GM18499 (cell line): ENCODE results near the gene KIAA1671.
"Not testable (repeated sequence)": the region's sequence is repeated elsewhere in the genome, so short reads cannot be mapped to it uniquely, and the experiment has no call there.

Experiments
- ATAC-seq: cut with Tn5 transposase; IDR thresholded peaks from one replicate; pipeline ENCODE4 v1.9.1; 2021; ENCODE audit warnings: moderate number of reproducible peaks; ENCODE audit not compliant: insufficient read depth, unreplicated experiment

The KIAA1671 gene

DNA sequence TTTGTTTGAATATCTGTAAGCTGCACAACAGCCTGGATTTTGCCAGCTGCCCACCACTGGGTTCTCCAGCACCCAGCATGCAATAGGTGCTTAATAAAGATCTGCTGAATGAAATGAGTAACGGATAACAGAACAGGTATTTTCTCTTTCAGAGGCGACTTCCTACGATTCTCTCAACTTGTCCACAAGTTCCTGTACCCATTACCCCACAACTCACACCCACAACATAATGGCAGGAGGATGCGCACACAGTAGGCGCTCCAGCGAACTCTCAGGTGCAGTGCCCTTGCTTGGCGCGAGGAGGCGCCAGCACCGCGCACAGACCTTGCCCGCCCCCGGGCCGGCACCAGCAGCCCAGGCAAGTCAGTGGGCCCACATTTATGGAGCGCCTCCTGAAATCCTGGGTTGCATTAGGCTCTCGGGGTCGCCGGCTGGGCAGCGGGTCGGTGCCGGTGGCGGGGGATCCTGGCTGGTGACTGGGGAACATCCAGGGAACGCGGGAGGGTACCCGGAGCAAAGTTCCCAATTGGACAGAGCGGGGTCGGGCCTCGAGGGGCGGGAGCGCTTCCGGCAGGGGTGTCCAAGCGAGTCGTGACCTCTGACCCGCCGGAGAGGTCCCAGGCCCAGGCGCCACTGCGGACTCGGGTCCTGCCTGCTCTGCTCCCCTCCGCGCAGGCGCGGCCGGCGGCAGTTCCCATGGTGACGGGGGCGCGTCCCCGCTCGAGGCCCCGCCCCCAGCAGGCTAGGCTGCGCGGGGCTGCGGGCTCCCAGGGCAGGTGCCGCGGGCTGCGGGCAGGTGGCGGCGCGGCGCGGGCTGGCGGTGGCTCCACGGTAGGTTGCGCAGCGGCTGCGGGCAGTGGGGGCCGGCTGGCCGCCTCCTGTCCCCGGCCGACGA, at the start of gene KIAA1671:
KIAA1671 (plus strand) TSS at position 775 of the 895 bp plus-strand sequence. CDS start 75,284 bp downstream, outside the sequence.
- ATAC-seq: no peak

- ATAC-seq: no peak
These were observed 46.6 kb upstream of the KIAA1671 start for GRCh38 chr22:24905909-24906308.

DNA sequence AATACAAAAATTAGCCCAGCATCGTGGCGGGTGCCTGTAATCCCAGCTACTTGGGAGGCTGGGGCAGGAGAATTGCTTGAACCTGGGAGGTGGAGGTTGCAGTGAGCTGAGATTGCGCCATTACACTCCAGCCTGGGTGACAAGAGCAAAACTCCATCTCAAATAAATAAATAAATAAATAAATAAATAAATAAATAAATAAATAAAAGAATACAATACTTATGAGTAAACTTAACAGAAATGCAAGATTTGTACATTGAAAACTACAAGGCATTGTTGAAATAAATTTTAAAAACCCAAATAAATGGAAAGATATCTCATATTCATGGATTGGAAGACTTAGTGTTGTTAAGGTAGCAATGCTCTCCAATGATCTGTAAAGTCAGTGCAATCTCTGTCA, 45.4 kb upstream of the KIAA1671 start:
- not testable (repeated sequence) for ATAC-seq

GRCh38 chr22:24920029-24920428, 32.5 kb upstream of the KIAA1671 start:
- no peak for ATAC-seq

- ATAC-seq: no peak
These were observed 26.7 kb upstream of the KIAA1671 start for GRCh38 chr22:24925586-24926427.

GRCh38 chr22:24926428-24926725, 26.1 kb upstream of the KIAA1671 start:
- no peak for ATAC-seq

DNA sequence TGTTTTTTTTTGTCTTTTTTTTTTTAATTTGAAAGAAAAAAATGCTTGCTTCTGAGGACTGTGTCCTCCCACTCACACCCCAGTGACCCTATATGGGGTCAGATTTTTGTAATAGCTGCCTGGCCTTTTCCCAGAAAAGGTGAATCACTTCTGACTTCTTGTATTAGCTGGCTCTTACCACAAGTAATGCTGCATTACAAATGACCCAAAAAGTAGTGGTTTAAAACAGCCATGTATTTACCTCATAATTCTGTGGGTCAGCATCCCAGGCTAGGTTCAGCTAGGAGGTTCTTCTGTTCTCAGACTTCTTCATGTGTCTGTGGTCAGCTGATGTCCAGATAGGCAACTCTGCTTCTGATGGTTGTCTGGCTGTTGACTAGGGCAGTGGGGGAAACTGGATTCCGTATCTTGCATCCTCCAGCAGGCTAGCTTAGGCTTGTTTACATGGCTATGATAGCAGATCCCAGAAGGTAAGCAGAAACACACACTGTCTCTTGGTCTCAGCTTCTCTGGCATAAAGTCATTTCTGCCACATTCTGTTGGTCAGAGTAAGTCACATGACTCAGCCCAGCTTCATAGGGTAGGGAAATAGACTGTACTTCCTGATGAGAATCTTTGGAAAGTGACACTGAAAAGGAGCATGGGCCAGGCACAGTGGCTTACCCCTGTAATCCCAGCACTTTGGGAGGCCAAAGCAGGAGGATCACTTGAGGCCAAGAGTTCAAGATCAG, 25.5 kb upstream of the KIAA1671 start:
- ATAC-seq: no peak

GRCh38 chr22:24928322-24928721, 24.2 kb upstream of the KIAA1671 start:
- ATAC-seq: no peak

- ATAC-seq: no peak
These were observed 21.8 kb upstream of the KIAA1671 start for GRCh38 chr22:24930678-24931077.

- ATAC-seq: no peak
These were observed 16.6 kb upstream of the KIAA1671 start for GRCh38 chr22:24935771-24936483.

DNA sequence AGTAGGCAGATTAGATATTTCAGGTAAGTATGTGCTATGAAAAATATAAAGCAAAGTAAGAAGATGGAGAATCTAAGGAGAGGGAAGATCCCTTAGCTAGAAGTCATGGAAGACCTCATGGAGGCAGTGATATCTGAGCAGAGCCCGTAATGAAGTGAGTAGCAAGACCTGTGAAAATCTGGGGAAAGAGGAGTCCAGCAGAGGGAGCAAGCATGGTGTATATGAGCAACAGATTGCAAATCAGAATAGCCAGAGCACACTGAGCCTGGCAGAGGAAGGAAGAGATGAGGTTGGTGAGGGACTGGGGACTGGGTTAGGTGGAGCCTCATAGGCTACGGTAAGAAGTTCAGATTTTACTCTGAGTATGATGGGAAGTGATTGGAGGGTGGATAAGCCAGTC, 15.4 kb upstream of the KIAA1671 start:
- ATAC-seq: no peak

DNA sequence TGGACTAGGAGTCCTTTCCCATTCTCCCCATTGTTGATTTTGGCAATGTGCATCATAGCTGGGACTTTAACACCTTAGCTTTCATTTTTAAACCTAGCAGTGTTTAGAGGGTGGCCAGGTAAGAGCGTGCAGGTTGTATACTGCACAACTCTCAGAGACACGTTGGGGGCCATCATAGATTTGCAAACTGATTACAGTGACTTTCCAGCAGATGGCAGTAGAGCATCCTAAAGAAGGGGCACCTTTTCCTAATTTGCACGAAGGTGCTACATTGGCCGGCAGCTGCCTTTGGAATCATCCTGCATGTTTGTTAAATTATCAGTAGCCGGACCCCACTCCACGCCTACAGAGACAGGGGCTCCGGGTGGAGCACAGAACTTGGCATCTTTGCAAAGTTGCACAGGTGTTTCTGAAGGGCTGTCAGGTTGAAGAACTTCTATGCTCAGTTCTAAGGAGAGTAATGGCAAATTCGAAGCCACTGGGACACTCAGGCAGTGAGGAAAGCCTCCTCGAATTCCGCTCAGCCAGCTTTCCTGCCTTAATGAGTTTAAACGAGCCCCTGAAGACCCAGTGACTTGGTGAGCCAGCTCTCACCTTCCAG, 13.7 kb upstream of the KIAA1671 start:
- ATAC-seq: no peak

DNA sequence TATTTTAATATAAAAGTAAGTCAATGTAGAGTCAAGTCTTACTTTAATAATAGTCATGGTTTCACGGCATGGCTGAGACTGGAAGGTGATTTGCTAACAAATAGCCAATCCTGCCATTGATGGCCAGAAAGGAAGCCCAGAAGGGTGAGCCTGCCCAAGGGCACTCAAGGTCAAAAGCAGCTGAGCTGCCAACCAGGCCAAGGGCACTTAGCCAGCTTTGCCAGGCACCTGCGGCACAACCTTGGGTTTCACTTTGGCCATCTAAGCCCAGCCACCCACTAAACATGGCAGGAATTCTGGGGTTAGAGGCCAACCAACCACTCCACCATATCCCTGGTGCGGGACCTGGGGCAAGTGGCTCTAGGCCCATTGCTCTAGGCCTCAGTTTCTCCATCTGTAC, 10.2 kb upstream of the KIAA1671 start:
- ATAC-seq: no peak

GRCh38 chr22:24944217-24944937, 8.1 kb upstream of the KIAA1671 start:
- no peak for ATAC-seq

GRCh38 chr22:24945430-24945829, 7.1 kb upstream of the KIAA1671 start:
- no peak for ATAC-seq

DNA sequence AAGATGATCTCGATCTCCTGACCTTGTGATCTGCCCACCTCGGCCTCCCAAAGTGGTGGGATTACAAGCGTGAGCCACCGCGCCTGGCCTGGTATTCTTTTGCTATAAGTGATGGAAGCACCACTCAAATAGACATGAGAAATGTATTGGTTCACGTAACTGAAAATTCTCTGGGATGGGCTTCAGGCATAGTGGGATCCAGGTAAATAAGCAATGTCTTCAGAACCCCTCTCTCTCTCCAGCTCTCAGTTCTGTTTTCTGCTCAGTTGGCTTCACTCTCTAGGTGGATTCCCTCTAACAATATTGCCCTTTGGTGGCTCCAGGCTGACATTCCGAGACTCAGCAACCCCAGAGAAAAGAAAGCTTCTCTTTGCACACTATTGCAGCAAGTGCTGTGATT, 5.1 kb upstream of the KIAA1671 start:
- ATAC-seq: no peak

GRCh38 chr22:24947881-24948280, 4.6 kb upstream of the KIAA1671 start:
- ATAC-seq: no peak

GRCh38 chr22:24948356-24949202, 3.9 kb upstream of the KIAA1671 start:
- no peak for ATAC-seq
